IPS-18a (cell line): ENCODE data around the gene OSBP2.

Experiments
- H3K27ac ChIP-seq: one replicate; pipeline ENCODE4 v1.5.1; 2013; ENCODE audit warnings: low read length
- H3K27me3 ChIP-seq: one replicate; pipeline ENCODE4 v1.6.1; 2013; ENCODE audit warnings: mild to moderate bottlenecking, low read length; ENCODE audit not compliant: control insufficient read depth, insufficient read depth
- H3K36me3 ChIP-seq: one replicate; pipeline ENCODE4 v1.6.1; 2013; ENCODE audit warnings: low read depth, low read length; ENCODE audit not compliant: control insufficient read depth
- H3K4me1 ChIP-seq: one replicate; pipeline ENCODE4 v1.6.1; 2013; ENCODE audit warnings: low read depth, low read length; ENCODE audit not compliant: control insufficient read depth
- H3K4me3 ChIP-seq: one replicate; pipeline ENCODE4 v1.5.1; 2013; ENCODE audit warnings: low read length
- H3K9ac ChIP-seq: one replicate; pipeline ENCODE4 v1.6.1; 2013; ENCODE audit warnings: mild to moderate bottlenecking, low read length, moderate library complexity
- H3K9me3 ChIP-seq: one replicate; pipeline ENCODE4 v1.6.1; 2013; ENCODE audit warnings: low read depth, low read length; ENCODE audit not compliant: control insufficient read depth

The OSBP2 gene

GRCh38 chr22:30925667-30926066, 231.0 kb downstream of the OSBP2 start:
- no peak overlapping the region for H3K27ac ChIP-seq
- H3K9me3 ChIP-seq = no peaks in the 10 kb centered on the region
- H3K36me3 ChIP-seq = peaks cover 57% of the 10 kb centered on the region
- no peaks in the 10 kb centered on the region for H3K4me1 ChIP-seq
- no peak overlapping the region for H3K9ac ChIP-seq
- H3K27me3 ChIP-seq = no peaks in the 10 kb centered on the region
- no peak overlapping the region for H3K4me3 ChIP-seq

DNA sequence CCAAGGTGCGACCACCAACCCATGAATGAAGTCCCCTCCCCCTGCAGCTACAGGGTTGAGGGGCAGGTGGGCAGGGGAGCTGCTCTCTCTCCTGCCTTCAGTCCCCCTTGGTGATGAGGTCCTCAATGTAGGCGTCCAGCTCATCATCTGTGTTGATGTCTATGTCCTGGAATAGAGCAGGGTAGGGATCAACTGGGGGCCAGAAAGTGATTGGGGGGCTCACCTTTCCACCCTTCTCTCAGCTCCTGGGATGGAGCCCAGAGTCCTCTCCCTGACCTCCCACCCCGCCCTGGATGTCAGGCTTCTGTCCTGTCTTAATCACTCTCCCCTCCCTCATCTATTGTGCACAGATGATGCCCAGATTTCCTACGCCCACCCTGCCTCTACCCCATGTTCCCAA, 232.0 kb downstream of the OSBP2 start:
- no peaks in the 10 kb centered on the region for H3K27me3 ChIP-seq
- H3K27ac ChIP-seq = no peak overlapping the region
- H3K9me3 ChIP-seq = no peaks in the 10 kb centered on the region
- H3K9ac ChIP-seq = no peak overlapping the region
- H3K4me1 ChIP-seq = no peaks in the 10 kb centered on the region
- H3K4me3 ChIP-seq = no peak overlapping the region
- H3K36me3 ChIP-seq = peaks cover 68% of the 10 kb centered on the region

GRCh38 chr22:30927806-30928205, 233.1 kb downstream of the OSBP2 start:
- no peak overlapping the region for H3K9ac ChIP-seq
- no peaks in the 10 kb centered on the region for H3K27me3 ChIP-seq
- no peak overlapping the region for H3K27ac ChIP-seq
- no peak overlapping the region for H3K4me3 ChIP-seq
- H3K36me3 ChIP-seq = peaks cover 79% of the 10 kb centered on the region
- no peaks in the 10 kb centered on the region for H3K9me3 ChIP-seq
- H3K4me1 ChIP-seq = no peaks in the 10 kb centered on the region

GRCh38 chr22:30928401-30928800, 233.7 kb downstream of the OSBP2 start:
- Histone ChIP-seq H3K4me3 (no peak overlapping the region), H3K27me3 (no peaks in the 10 kb centered on the region), H3K36me3 (peaks cover 85% of the 10 kb centered on the region)

DNA sequence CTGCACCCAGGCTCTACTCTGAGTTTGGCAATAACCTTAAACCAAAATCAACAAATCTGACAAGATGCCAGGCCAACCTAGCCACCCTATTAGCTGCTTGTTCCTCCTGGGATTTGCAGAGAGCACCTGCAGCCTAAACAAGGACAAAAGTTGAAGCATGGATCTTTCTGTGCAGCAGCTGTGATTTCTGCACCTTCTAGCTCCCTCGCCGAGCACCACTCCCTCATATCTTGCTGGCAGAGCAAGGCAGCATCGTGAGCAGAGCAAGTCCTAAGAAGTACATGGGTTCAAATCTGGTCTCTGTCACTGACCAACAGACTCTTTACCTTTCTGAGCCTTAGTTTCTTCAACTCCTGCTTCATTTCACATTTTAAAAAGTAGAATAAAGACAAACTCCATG, 235.6 kb downstream of the OSBP2 start:
- Histone ChIP-seq H3K4me1 (no peaks in the 10 kb centered on the region), H3K4me3 (no peak overlapping the region), H3K36me3 (peaks cover 94% of the 10 kb centered on the region), H3K27me3 (no peaks in the 10 kb centered on the region), H3K9me3 (no peaks in the 10 kb centered on the region), H3K27ac (no peak overlapping the region), H3K9ac (no peak overlapping the region)

More at GRCh38 chr22:30928401-30928800, 233.7 kb downstream of the OSBP2 start:
- Histone ChIP-seq H3K9me3 (no peaks in the 10 kb centered on the region), H3K9ac (no peak overlapping the region), H3K27ac (no peak overlapping the region), H3K4me1 (no peaks in the 10 kb centered on the region)

GRCh38 chr22:30931541-30932300, 237.0 kb downstream of the OSBP2 start:
- Histone ChIP-seq H3K9me3 (no peaks in the 10 kb centered on the region), H3K27me3 (no peaks in the 10 kb centered on the region), H3K36me3 (peaks cover 96% of the 10 kb centered on the region), H3K27ac (no peak overlapping the region), H3K4me1 (no peaks in the 10 kb centered on the region), H3K9ac (no peak overlapping the region), H3K4me3 (no peak overlapping the region)

DNA sequence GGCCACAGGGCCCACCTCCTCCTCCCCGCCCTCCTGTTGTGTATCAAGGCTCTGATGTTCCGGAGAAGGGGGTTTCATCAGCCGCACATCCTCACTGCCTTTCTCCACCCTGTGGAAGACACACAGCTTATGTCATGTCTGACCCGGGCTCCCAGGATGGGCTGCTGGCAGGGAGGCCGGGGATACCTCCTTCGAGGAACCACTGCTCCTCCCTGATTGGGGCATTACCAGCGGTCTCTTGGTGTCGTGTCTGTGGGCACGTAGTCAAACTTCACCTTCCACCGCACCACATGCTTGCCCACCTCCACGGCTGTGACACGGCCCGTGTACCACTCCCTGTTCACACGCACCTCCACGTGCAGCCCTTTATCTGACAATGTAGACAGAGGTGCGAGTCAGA, 238.0 kb downstream of the OSBP2 start:
- Histone ChIP-seq H3K9me3 (no peaks in the 10 kb centered on the region), H3K27ac (no peak overlapping the region), H3K4me3 (no peak overlapping the region), H3K4me1 (no peaks in the 10 kb centered on the region), H3K27me3 (no peaks in the 10 kb centered on the region), H3K36me3 (peaks cover 96% of the 10 kb centered on the region), H3K9ac (no peak overlapping the region)

GRCh38 chr22:30933457-30933856, 238.8 kb downstream of the OSBP2 start:
- H3K36me3 ChIP-seq = peaks cover 95% of the 10 kb centered on the region
- no peaks in the 10 kb centered on the region for H3K27me3 ChIP-seq
- H3K4me3 ChIP-seq = no peak overlapping the region
- H3K4me1 ChIP-seq = no peaks in the 10 kb centered on the region
- H3K27ac ChIP-seq = no peak overlapping the region
- H3K9ac ChIP-seq = no peak overlapping the region
- H3K9me3 ChIP-seq = no peaks in the 10 kb centered on the region

GRCh38 chr22:30934053-30934452, 239.4 kb downstream of the OSBP2 start:
- peaks cover 94% of the 10 kb centered on the region for H3K36me3 ChIP-seq

GRCh38 chr22:30940685-30941362, 246.2 kb downstream of the OSBP2 start:
- Histone ChIP-seq H3K27ac (no peak overlapping the region), H3K27me3 (no peaks in the 10 kb centered on the region), H3K4me1 (no peaks in the 10 kb centered on the region), H3K36me3 (peaks cover 95% of the 10 kb centered on the region), H3K4me3 (no peak overlapping the region), H3K9me3 (no peaks in the 10 kb centered on the region), H3K9ac (no peak overlapping the region)

More at GRCh38 chr22:30934053-30934452, 239.4 kb downstream of the OSBP2 start:
- Histone ChIP-seq H3K9me3 (no peaks in the 10 kb centered on the region), H3K4me1 (no peaks in the 10 kb centered on the region), H3K4me3 (no peak overlapping the region), H3K27me3 (no peaks in the 10 kb centered on the region), H3K9ac (no peak overlapping the region), H3K27ac (no peak overlapping the region)

DNA sequence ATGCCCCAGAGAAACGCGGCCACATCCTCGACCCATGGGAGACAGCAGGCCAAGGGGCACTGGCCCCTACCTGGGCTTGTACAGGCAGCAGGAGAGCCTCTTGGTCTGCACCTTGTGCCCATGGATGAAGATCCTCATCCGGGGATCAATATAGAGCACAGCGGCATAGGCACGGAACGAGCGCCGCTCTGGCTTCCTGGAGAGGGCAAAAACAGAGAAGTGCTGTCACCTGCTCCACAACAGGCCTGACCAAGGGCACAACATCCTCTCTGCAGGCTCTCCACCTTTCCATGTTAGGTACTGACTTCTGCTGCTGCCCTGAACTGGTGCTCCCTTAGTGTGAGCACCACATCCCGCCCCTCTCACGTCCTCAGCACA, 246.7 kb downstream of the OSBP2 start:
- no peaks in the 10 kb centered on the region for H3K27me3 ChIP-seq

GRCh38 chr22:30943368-30943767, 248.7 kb downstream of the OSBP2 start:
- H3K36me3 ChIP-seq = peaks cover 95% of the 10 kb centered on the region
- no peaks in the 10 kb centered on the region for H3K9me3 ChIP-seq
- no peak overlapping the region for H3K9ac ChIP-seq
- H3K4me1 ChIP-seq = no peaks in the 10 kb centered on the region
- no peak overlapping the region for H3K27ac ChIP-seq
- H3K27me3 ChIP-seq = no peaks in the 10 kb centered on the region
- H3K4me3 ChIP-seq = no peak overlapping the region

More for the DNA sequence above, 246.7 kb downstream of the OSBP2 start:
- no peak overlapping the region for H3K27ac ChIP-seq
- no peaks in the 10 kb centered on the region for H3K9me3 ChIP-seq
- no peak overlapping the region for H3K4me3 ChIP-seq
- H3K9ac ChIP-seq = no peak overlapping the region
- H3K4me1 ChIP-seq = no peaks in the 10 kb centered on the region
- H3K36me3 ChIP-seq = peaks cover 95% of the 10 kb centered on the region
